GM23338 (cell line): Measurements from ENCODE around the gene ATP1B2. TPM values are rescaled to one million over a fixed set of nuclear protein-coding genes. Genes with fewer than 3 reads are reported as not detected.

Experiments
- ATAC-seq: fragments of 200-7000 bp; cut with Tn5 transposase; 3 replicates; pipeline ENCODE4 v1.9.1; 2020
- DNase-seq: peaks from one replicate; pipeline ENCODE4 v3.0.0-alpha.2; 2015; ENCODE audit warnings: low spot score
- H2AFZ ChIP-seq: fragments of 200-600 bp; sonication (generic); 2 replicates; pipeline ENCODE4 v1.8.0; 2016; ENCODE audit warnings: antibody characterized with exemption, mild to moderate bottlenecking, moderate library complexity
- H3F3A ChIP-seq: fragments of 200-600 bp; sonication (generic); replicated peaks from 2 replicates; pipeline ENCODE4 v1.8.0; 2017; ENCODE audit warnings: antibody characterized with exemption, mixed run types, low read depth
- H3K27ac ChIP-seq: fragments of 200-600 bp; sonication (generic); 2 replicates; pipeline ENCODE4 v1.6.1; 2016; ENCODE audit warnings: low read depth
- H3K27me3 ChIP-seq: fragments of 200-600 bp; sonication (generic); 2 replicates; pipeline ENCODE4 v1.8.0; 2016; ENCODE audit warnings: mild to moderate bottlenecking, mixed run types, moderate library complexity; ENCODE audit not compliant: insufficient read depth
- H3K36me3 ChIP-seq: fragments of 200-600 bp; sonication (generic); 2 replicates; pipeline ENCODE4 v1.8.0; 2016; ENCODE audit warnings: mild to moderate bottlenecking; ENCODE audit not compliant: insufficient read depth
- H3K4me1 ChIP-seq: fragments of 200-600 bp; sonication (generic); 2 replicates; pipeline ENCODE4 v1.8.0; 2016; ENCODE audit warnings: mild to moderate bottlenecking, moderate library complexity; ENCODE audit not compliant: insufficient read depth
- H3K4me2 ChIP-seq: fragments of 200-600 bp; sonication (generic); 2 replicates; pipeline ENCODE4 v1.7.1; 2017; ENCODE audit warnings: mixed run types
- H3K4me3 ChIP-seq: fragments of 200-600 bp; sonication (generic); 2 replicates; pipeline ENCODE4 v1.6.1; 2016; ENCODE audit warnings: mixed run types
- H3K79me2 ChIP-seq: fragments of 200-600 bp; sonication (generic); replicated peaks from 2 replicates; pipeline ENCODE4 v1.8.0; 2017; ENCODE audit warnings: mild to moderate bottlenecking; ENCODE audit not compliant: insufficient read depth
- H3K9me2 ChIP-seq: fragments of 200-600 bp; sonication (generic); 2 replicates; pipeline ENCODE4 v1.8.0; 2017; ENCODE audit not compliant: insufficient read depth
- H4K20me1 ChIP-seq: fragments of 200-600 bp; sonication (generic); replicated peaks from 2 replicates; pipeline ENCODE4 v1.8.0; 2017; ENCODE audit warnings: mild to moderate bottlenecking; ENCODE audit not compliant: insufficient read depth
- H3K27ac Mint-ChIP-seq: 2 replicates; pipeline ENCODE4 v1.8.0; 2020; ENCODE audit warnings: inconsistent platforms, mild to moderate bottlenecking, moderate library complexity, mixed read lengths
- H3K27me3 Mint-ChIP-seq: 3 replicates; pipeline ENCODE4 v1.8.0; 2022; ENCODE audit warnings: low read depth, mild to moderate bottlenecking, moderate library complexity, mixed read lengths, inconsistent platforms; ENCODE audit not compliant: insufficient read depth, poor library complexity
- H3K36me3 Mint-ChIP-seq: 3 replicates; pipeline ENCODE4 v1.8.0; 2021; ENCODE audit warnings: low read depth, mild to moderate bottlenecking, inconsistent platforms, moderate library complexity, mixed read lengths
- H3K4me1 Mint-ChIP-seq: 3 replicates; pipeline ENCODE4 v1.8.0; 2020; ENCODE audit warnings: mild to moderate bottlenecking, inconsistent platforms, mixed read lengths
- H3K4me3 Mint-ChIP-seq: 3 replicates; pipeline ENCODE4 v1.8.0; 2021; ENCODE audit warnings: moderate library complexity, mild to moderate bottlenecking, inconsistent platforms, mixed read lengths
- H3K9me3 Mint-ChIP-seq: 3 replicates; pipeline ENCODE4 v1.8.0; 2020; ENCODE audit warnings: moderate library complexity, mild to moderate bottlenecking, inconsistent platforms, mixed read lengths
- CREB1 ChIP-seq: fragments of 250-450 bp; sonication (Bioruptor Pico); IDR thresholded peaks from 2 replicates; pipeline ENCODE4 v1.5.0; 2020; ENCODE audit warnings: low read depth, mild to moderate bottlenecking, moderate library complexity
- EZH2 ChIP-seq: fragments of 200-600 bp; sonication (generic); IDR thresholded peaks from one replicate; pipeline ENCODE4 v1.8.0; 2017; ENCODE audit warnings: antibody characterized with exemption, mild to moderate bottlenecking, low read depth; ENCODE audit not compliant: unreplicated experiment
- EZH2phosphoT487 ChIP-seq: fragments of 200-600 bp; sonication (generic); IDR thresholded peaks from one replicate; pipeline ENCODE4 v1.8.1; 2018; ENCODE audit warnings: antibody characterized with exemption; ENCODE audit not compliant: unreplicated experiment
- JUNB ChIP-seq: IDR thresholded peaks from one replicate; pipeline ENCODE4 v1.6.1; 2016; ENCODE audit warnings: antibody characterized with exemption; ENCODE audit not compliant: unreplicated experiment
- NANOG ChIP-seq: IDR thresholded peaks from 2 replicates; pipeline ENCODE4 v1.6.1; 2016; ENCODE audit warnings: antibody characterized with exemption, borderline replicate concordance
- POLR2AphosphoS5 ChIP-seq: IDR thresholded peaks from 2 replicates; pipeline ENCODE4 v1.6.1; 2016; ENCODE audit warnings: antibody characterized with exemption, low read depth
- STAT1 ChIP-seq: IDR thresholded peaks from one replicate; pipeline ENCODE4 v1.6.1; 2016; ENCODE audit warnings: antibody characterized with exemption; ENCODE audit not compliant: unreplicated experiment
- ZNF114 ChIP-seq: fragments of 250-450 bp; sonication (Bioruptor Pico); IDR thresholded peaks from 2 replicates; pipeline ENCODE4 v1.5.0; 2020; ENCODE audit warnings: mild to moderate bottlenecking, moderate library complexity
- ZNF331 ChIP-seq: fragments of 250-450 bp; sonication (Bioruptor Pico); IDR thresholded peaks from 2 replicates; pipeline ENCODE4 v1.5.0; 2020; ENCODE audit warnings: low read depth, mild to moderate bottlenecking, moderate library complexity
- polyA plus RNA-seq: library from polyadenylated mRNA; unstranded; fragments of >200 nt; fragmentation: Nextera tagmentation; extraction: Ambion mirVana; gene quantifications from 2 replicates; pipeline ENCODE4 v1.2.1, GENCODE V29; 2016
- total RNA-seq: library from RNA; depleted of rRNA; stranded (reverse); fragments of >200 nt; shearing (Covaris generic); gene quantifications from 2 replicates; pipeline ENCODE4 v1.2.3, GENCODE V29; 2014
- TF ChIP-seq, protein P1 (sequence below), 2 experiments: fragments of 200-600 bp in 1 of 2; sonication (generic) in 1 of 2; conservative IDR thresholded peaks; 2 replicates each; pipeline versions ENCODE4 v1.5.1 to v1.6.1; 2016 to 2017; ENCODE audit warnings: antibody characterized with exemption in 2 of 2, low read depth in 2 of 2, mild to moderate bottlenecking in 2 of 2, moderate library complexity in 1 of 2
- TF ChIP-seq, protein P2 (sequence below): IDR thresholded peaks from 2 replicates; pipeline ENCODE4 v1.6.1; 2016; ENCODE audit warnings: antibody characterized with exemption
- TF ChIP-seq, protein P3 (sequence below): fragments of 250-450 bp; sonication (Bioruptor Pico); IDR thresholded peaks from 2 replicates; pipeline ENCODE4 v1.5.0; 2020; ENCODE audit warnings: mild to moderate bottlenecking, moderate library complexity
- TF ChIP-seq, protein P4 (sequence below): IDR thresholded peaks from one replicate; pipeline ENCODE4 v1.6.1; 2018; ENCODE audit warnings: antibody characterized with exemption; ENCODE audit not compliant: unreplicated experiment

The ATP1B2 gene
- total and polyA plus RNA-seq, 2 experiments from 2014 or later, result 14.9 to 33.1 TPM

DNA sequence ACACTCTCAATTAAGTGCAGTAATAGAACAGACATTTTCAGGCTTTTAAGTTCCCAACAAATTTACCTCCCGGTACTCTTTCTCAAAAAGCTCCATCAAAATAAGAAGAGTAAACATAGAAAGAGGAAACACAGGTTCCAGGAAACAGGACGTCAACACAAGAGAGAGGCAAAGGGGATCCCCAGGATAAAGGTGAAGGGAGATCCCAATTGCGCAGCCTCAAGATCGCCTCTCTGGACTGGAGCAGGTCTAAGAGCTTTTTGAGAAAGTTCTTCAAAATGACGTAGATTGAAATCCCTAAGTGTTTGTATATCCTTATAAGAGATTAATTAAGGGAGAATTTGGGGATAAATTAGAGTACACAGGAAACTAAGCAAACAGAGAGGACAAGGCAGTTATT lies 32.1 kb upstream of the ATP1B2 start:
- Mint-ChIP-seq H3K27me3 (peaks cover 8% of the 10 kb centered on the region), H3K36me3 (no peaks in the 10 kb centered on the region), H3K4me1 (peaks cover 2% of the 10 kb centered on the region; the same call in 2 of the 3 replicates), H3K27ac (no peak overlapping the region), H3K9me3 (no peaks in the 10 kb centered on the region; the same call in 2 of the 3 replicates), H3K4me3 (no peak overlapping the region)
- Histone ChIP-seq H3K4me3 (no peak overlapping the region), H3K9me2 (no peaks in the 10 kb centered on the region), H3K27me3 (no peaks in the 10 kb centered on the region; the same call in 1 of the 2 replicates), H3F3A (peaks cover 10% of the 10 kb centered on the region; the same call in 1 of the 2 replicates), H4K20me1 (no peaks in the 10 kb centered on the region), H3K79me2 (peaks cover 6% of the 10 kb centered on the region), H3K27ac (no peak overlapping the region), H3K36me3 (no peaks in the 10 kb centered on the region), H3K4me1 (peaks cover 8% of the 10 kb centered on the region), H3K4me2 (no peak overlapping the region), H2AFZ (peak overlapping the region; percentile 24; the same call in 1 of the 2 replicates)
- no peak for DNase-seq
- no peak for ATAC-seq
- TF ChIP-seq, protein P1, sequence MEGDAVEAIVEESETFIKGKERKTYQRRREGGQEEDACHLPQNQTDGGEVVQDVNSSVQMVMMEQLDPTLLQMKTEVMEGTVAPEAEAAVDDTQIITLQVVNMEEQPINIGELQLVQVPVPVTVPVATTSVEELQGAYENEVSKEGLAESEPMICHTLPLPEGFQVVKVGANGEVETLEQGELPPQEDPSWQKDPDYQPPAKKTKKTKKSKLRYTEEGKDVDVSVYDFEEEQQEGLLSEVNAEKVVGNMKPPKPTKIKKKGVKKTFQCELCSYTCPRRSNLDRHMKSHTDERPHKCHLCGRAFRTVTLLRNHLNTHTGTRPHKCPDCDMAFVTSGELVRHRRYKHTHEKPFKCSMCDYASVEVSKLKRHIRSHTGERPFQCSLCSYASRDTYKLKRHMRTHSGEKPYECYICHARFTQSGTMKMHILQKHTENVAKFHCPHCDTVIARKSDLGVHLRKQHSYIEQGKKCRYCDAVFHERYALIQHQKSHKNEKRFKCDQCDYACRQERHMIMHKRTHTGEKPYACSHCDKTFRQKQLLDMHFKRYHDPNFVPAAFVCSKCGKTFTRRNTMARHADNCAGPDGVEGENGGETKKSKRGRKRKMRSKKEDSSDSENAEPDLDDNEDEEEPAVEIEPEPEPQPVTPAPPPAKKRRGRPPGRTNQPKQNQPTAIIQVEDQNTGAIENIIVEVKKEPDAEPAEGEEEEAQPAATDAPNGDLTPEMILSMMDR (conservative IDR thresholded peaks at IDR 0.05; ENCODE audit: low read depth in 2 of 2), result no peak
- TF ChIP-seq, protein P2, sequence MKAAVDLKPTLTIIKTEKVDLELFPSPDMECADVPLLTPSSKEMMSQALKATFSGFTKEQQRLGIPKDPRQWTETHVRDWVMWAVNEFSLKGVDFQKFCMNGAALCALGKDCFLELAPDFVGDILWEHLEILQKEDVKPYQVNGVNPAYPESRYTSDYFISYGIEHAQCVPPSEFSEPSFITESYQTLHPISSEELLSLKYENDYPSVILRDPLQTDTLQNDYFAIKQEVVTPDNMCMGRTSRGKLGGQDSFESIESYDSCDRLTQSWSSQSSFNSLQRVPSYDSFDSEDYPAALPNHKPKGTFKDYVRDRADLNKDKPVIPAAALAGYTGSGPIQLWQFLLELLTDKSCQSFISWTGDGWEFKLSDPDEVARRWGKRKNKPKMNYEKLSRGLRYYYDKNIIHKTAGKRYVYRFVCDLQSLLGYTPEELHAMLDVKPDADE, result no peak
- TF ChIP-seq, protein P3, sequence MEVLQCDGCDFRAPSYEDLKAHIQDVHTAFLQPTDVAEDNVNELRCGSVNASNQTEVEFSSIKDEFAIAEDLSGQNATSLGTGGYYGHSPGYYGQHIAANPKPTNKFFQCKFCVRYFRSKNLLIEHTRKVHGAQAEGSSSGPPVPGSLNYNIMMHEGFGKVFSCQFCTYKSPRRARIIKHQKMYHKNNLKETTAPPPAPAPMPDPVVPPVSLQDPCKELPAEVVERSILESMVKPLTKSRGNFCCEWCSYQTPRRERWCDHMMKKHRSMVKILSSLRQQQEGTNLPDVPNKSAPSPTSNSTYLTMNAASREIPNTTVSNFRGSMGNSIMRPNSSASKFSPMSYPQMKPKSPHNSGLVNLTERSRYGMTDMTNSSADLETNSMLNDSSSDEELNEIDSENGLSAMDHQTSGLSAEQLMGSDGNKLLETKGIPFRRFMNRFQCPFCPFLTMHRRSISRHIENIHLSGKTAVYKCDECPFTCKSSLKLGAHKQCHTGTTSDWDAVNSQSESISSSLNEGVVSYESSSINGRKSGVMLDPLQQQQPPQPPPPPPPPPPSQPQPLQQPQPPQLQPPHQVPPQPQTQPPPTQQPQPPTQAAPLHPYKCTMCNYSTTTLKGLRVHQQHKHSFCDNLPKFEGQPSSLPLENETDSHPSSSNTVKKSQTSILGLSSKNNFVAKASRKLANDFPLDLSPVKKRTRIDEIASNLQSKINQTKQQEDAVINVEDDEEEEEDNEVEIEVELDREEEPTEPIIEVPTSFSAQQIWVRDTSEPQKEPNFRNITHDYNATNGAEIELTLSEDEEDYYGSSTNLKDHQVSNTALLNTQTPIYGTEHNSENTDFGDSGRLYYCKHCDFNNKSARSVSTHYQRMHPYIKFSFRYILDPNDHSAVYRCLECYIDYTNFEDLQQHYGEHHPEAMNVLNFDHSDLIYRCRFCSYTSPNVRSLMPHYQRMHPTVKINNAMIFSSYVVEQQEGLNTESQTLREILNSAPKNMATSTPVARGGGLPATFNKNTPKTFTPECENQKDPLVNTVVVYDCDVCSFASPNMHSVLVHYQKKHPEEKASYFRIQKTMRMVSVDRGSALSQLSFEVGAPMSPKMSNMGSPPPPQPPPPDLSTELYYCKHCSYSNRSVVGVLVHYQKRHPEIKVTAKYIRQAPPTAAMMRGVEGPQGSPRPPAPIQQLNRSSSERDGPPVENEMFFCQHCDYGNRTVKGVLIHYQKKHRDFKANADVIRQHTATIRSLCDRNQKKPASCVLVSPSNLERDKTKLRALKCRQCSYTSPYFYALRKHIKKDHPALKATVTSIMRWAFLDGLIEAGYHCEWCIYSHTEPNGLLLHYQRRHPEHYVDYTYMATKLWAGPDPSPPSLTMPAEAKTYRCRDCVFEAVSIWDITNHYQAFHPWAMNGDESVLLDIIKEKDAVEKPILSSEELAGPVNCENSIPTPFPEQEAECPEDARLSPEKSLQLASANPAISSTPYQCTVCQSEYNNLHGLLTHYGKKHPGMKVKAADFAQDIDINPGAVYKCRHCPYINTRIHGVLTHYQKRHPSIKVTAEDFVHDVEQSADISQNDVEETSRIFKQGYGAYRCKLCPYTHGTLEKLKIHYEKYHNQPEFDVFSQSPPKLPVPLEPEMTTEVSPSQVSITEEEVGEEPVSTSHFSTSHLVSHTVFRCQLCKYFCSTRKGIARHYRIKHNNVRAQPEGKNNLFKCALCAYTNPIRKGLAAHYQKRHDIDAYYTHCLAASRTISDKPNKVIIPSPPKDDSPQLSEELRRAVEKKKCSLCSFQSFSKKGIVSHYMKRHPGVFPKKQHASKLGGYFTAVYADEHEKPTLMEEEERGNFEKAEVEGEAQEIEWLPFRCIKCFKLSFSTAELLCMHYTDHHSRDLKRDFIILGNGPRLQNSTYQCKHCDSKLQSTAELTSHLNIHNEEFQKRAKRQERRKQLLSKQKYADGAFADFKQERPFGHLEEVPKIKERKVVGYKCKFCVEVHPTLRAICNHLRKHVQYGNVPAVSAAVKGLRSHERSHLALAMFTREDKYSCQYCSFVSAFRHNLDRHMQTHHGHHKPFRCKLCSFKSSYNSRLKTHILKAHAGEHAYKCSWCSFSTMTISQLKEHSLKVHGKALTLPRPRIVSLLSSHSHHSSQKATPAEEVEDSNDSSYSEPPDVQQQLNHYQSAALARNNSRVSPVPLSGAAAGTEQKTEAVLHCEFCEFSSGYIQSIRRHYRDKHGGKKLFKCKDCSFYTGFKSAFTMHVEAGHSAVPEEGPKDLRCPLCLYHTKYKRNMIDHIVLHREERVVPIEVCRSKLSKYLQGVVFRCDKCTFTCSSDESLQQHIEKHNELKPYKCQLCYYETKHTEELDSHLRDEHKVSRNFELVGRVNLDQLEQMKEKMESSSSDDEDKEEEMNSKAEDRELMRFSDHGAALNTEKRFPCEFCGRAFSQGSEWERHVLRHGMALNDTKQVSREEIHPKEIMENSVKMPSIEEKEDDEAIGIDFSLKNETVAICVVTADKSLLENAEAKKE (CRISPR knock-in tag), result no peak
- no peak for TF ChIP-seq ZNF331 (CRISPR knock-in tag)
- TF ChIP-seq, protein P4, sequence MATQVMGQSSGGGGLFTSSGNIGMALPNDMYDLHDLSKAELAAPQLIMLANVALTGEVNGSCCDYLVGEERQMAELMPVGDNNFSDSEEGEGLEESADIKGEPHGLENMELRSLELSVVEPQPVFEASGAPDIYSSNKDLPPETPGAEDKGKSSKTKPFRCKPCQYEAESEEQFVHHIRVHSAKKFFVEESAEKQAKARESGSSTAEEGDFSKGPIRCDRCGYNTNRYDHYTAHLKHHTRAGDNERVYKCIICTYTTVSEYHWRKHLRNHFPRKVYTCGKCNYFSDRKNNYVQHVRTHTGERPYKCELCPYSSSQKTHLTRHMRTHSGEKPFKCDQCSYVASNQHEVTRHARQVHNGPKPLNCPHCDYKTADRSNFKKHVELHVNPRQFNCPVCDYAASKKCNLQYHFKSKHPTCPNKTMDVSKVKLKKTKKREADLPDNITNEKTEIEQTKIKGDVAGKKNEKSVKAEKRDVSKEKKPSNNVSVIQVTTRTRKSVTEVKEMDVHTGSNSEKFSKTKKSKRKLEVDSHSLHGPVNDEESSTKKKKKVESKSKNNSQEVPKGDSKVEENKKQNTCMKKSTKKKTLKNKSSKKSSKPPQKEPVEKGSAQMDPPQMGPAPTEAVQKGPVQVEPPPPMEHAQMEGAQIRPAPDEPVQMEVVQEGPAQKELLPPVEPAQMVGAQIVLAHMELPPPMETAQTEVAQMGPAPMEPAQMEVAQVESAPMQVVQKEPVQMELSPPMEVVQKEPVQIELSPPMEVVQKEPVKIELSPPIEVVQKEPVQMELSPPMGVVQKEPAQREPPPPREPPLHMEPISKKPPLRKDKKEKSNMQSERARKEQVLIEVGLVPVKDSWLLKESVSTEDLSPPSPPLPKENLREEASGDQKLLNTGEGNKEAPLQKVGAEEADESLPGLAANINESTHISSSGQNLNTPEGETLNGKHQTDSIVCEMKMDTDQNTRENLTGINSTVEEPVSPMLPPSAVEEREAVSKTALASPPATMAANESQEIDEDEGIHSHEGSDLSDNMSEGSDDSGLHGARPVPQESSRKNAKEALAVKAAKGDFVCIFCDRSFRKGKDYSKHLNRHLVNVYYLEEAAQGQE, result no peak
- TF ChIP-seq STAT1, result no peak
- TF ChIP-seq ZNF114 (CRISPR knock-in tag), result no peak
- TF ChIP-seq POLR2AphosphoS5, result no peak
- no peak for TF ChIP-seq JUNB
- TF ChIP-seq EZH2phosphoT487, result no peak
- TF ChIP-seq CREB1 (CRISPR knock-in tag), result no peak
- no peak for TF ChIP-seq EZH2
- no peak for TF ChIP-seq NANOG
